Kidney capillary endothelial cell (primary cell): ENCODE measurements around the gene MTMR1.

Experiments used
- DNase-seq: peaks from one replicate; pipeline ENCODE4 v3.0.0-alpha.2; 2018; ENCODE audit warnings: low spot score

The MTMR1 gene

GRCh38 chrX:150762258-150763165 lies 69.3 kb downstream of the MTMR1 start:
- no peak for DNase-seq

GRCh38 chrX:150763303-150763797 lies 70.2 kb downstream of the MTMR1 start:
- no peak for DNase-seq

- DNase-seq = no peak
Measured at GRCh38 chrX:150763810-150764209, 70.6 kb downstream of the MTMR1 start.

GRCh38 chrX:150765237-150765636 lies 72.0 kb downstream of the MTMR1 start:
- no peak for DNase-seq

- DNase-seq = no peak
Measured at GRCh38 chrX:150765782-150766350, 72.7 kb downstream of the MTMR1 start.

GRCh38 chrX:150766351-150767044 lies 73.3 kb downstream of the MTMR1 start:
- DNase-seq = no peak

GRCh38 chrX:150767045-150767395 lies 73.8 kb downstream of the MTMR1 start:
- DNase-seq = no peak

- DNase-seq = no peak
Measured at GRCh38 chrX:150767475-150768131, 74.4 kb downstream of the MTMR1 start.

GRCh38 chrX:150768132-150768485 lies 74.9 kb downstream of the MTMR1 start:
- DNase-seq = no peak

GRCh38 chrX:150768580-150769190 lies 75.5 kb downstream of the MTMR1 start:
- DNase-seq = no peak

- DNase-seq = no peak
Measured at GRCh38 chrX:150769408-150769807, 76.2 kb downstream of the MTMR1 start.

GRCh38 chrX:150770623-150771022 lies 77.4 kb downstream of the MTMR1 start:
- DNase-seq = no peak

GRCh38 chrX:150771116-150771515 lies 77.9 kb downstream of the MTMR1 start:
- DNase-seq = no peak

- DNase-seq = peak; percentile 42
Measured at GRCh38 chrX:150772150-150772970, 79.2 kb downstream of the MTMR1 start.

- no peak for DNase-seq
Measured at GRCh38 chrX:150773117-150773516, 79.9 kb downstream of the MTMR1 start.

- no peak for DNase-seq
Measured at GRCh38 chrX:150773634-150774033, 80.4 kb downstream of the MTMR1 start.

GRCh38 chrX:150774798-150775568 lies 81.8 kb downstream of the MTMR1 start:
- no peak for DNase-seq

- DNase-seq = no peak
Measured at GRCh38 chrX:150775569-150776350, 82.6 kb downstream of the MTMR1 start.

- DNase-seq = no peak
Measured at GRCh38 chrX:150777328-150777992, 84.3 kb downstream of the MTMR1 start.
